ENCODE data around the gene DTNB.

The DTNB gene

GRCh38 chr2:25386971-25387875, 286.2 kb downstream of the DTNB start:
- TF ChIP-seq CTCF (IDR thresholded peaks at IDR 0.05; ENCODE audit: borderline replicate concordance, insufficient read depth, low read depth, low read length) = no peak

DNA sequence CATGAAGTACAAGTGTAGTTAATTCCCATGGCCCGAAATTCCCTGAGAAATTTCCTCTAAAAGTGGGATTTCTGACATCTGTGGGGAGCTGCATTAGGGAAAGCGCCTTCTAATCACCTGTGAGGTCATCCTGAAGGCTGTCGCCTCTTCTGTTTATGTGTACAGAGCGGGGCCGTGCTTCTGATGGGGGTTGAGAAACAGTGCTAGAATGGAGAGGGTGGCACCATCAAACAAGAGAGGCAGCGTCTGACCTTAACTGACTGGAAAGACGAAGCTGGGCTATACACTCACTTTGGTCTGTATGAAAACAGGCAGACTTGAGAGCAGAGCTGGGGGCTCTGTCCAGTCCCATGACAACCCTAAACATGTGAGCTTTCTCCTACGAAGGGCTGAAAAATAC, 287.5 kb downstream of the DTNB start:
- H3K4me3 ChIP-seq (ENCODE audit: low read depth, low read length) = no peak overlapping the region
- no peak for TF ChIP-seq CTCF (IDR thresholded peaks at IDR 0.05; ENCODE audit: borderline replicate concordance, insufficient read depth, low read depth, low read length)

More at GRCh38 chr2:25386971-25387875, 286.2 kb downstream of the DTNB start:
- H3K4me3 ChIP-seq (ENCODE audit: low read depth, low read length) = no peak overlapping the region

- TF ChIP-seq CTCF (IDR thresholded peaks at IDR 0.05; ENCODE audit: borderline replicate concordance, insufficient read depth, low read depth, low read length) = no peak
- H3K4me3 ChIP-seq (ENCODE audit: low read depth, low read length) = no peak overlapping the region
Measured at GRCh38 chr2:25383806-25384205, 289.6 kb downstream of the DTNB start.

DNA sequence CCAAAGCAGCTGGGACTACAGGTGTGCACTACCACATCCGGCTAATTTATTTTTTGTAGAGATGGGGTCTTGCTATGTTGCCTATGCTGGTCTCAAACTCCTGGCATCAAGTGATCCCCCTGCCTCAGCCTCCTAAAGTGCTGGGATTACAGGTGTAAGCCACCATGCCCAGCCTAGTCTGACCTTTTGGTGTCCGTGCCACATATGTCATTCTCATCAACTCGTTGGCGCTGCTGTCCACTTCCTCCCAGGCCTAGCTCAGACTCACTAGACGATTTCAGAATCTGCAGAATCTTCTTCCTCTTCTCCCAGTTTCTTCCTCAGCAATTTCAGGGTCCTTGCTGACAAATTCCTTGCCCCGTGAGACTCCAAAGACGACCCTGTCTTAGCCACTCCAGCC, 291.9 kb downstream of the DTNB start:
- TF ChIP-seq CTCF (IDR thresholded peaks at IDR 0.05; ENCODE audit: borderline replicate concordance, insufficient read depth, low read depth, low read length) = no peak
- no peak overlapping the region for H3K4me3 ChIP-seq (ENCODE audit: low read depth, low read length)

- TF ChIP-seq CTCF (IDR thresholded peaks at IDR 0.05; ENCODE audit: borderline replicate concordance, insufficient read depth, low read depth, low read length) = no peak
- no peak overlapping the region for H3K4me3 ChIP-seq (ENCODE audit: low read depth, low read length)
Measured at GRCh38 chr2:25380586-25381375, 292.6 kb downstream of the DTNB start.

GRCh38 chr2:25380023-25380422, 293.4 kb downstream of the DTNB start:
- H3K4me3 ChIP-seq (ENCODE audit: low read depth, low read length) = no peak overlapping the region
- no peak for TF ChIP-seq CTCF (IDR thresholded peaks at IDR 0.05; ENCODE audit: borderline replicate concordance, insufficient read depth, low read depth, low read length)

All from GM12875 (cell line).